HepG2 (cell line): ENCODE data around the gene CYP46A1.
"Not testable (repeated sequence)": the region's sequence is repeated elsewhere in the genome, so short reads cannot be mapped to it uniquely, and the experiment has no call there.

ENCODE experiments used
- ETV6 ChIP-seq: sonication (generic); formaldehyde crosslinking; conservative IDR thresholded peaks from 2 replicates; pipeline ENCODE4 v1.4.0; 2020; ENCODE audit warnings: missing genetic modification reagents
- EZH2 ChIP-seq: conservative IDR thresholded peaks from 2 replicates; pipeline ENCODE4 v1.6.1; 2012; ENCODE audit warnings: mild to moderate bottlenecking, low read depth, low read length, moderate library complexity
- MYC ChIP-seq: sonication (generic); formaldehyde crosslinking; IDR thresholded peaks from 2 replicates; pipeline ENCODE4 v1.9.0; 2021; ENCODE audit warnings: missing genetic modification reagents, borderline replicate concordance
- POLR2A ChIP-seq, 2 experiments: IDR thresholded peaks; 2 replicates each; pipeline ENCODE4 v1.6.1; 2011; ENCODE audit warnings: low read depth in 2 of 2, low read length in 2 of 2, mild to moderate bottlenecking in 1 of 2, moderate library complexity in 1 of 2; ENCODE audit not compliant: insufficient read depth in 1 of 2
- RNF2 ChIP-seq: fragments of 450-650 bp; conservative IDR thresholded peaks from 2 replicates; pipeline ENCODE4 v1.6.1; 2016; ENCODE audit warnings: low read depth
- SRF ChIP-seq: IDR thresholded peaks from 2 replicates; pipeline ENCODE4 v1.6.1; 2011; ENCODE audit warnings: mild to moderate bottlenecking, low read depth, low read length, moderate library complexity
- SRSF1 ChIP-seq: fragments of 200-400 bp; formaldehyde crosslinking; optimal IDR thresholded peaks from 2 replicates; pipeline ENCODE3; 2017; ENCODE audit warnings: mild to moderate bottlenecking, low read depth, low read length, moderate library complexity
- SUZ12 ChIP-seq: fragments of 150-350 bp; IDR thresholded peaks from 2 replicates; pipeline ENCODE4 v1.6.1; 2014; ENCODE audit warnings: low read depth, low read length
- TCF7 ChIP-seq: sonication (generic); IDR thresholded peaks from 2 replicates; pipeline ENCODE4 v1.6.1; 2016; ENCODE audit warnings: antibody characterized with exemption, low read depth
- ZNF7 ChIP-seq: IDR thresholded peaks from 2 replicates; pipeline ENCODE4 v1.6.1; 2016; ENCODE audit warnings: missing biosample characterization, missing genetic modification reagents
- TF ChIP-seq, protein P1 (sequence below): sonication (generic); formaldehyde crosslinking; IDR thresholded peaks from 2 replicates; pipeline ENCODE4 v1.5.0; 2020; ENCODE audit warnings: mild to moderate bottlenecking, missing genetic modification reagents, moderate library complexity
- TF ChIP-seq, protein P2 (sequence below): sonication (generic); formaldehyde crosslinking; IDR thresholded peaks from 2 replicates; pipeline ENCODE4 v1.8.1; 2023; ENCODE audit warnings: missing genetic modification reagents, inconsistent platforms, borderline replicate concordance

DNA sequence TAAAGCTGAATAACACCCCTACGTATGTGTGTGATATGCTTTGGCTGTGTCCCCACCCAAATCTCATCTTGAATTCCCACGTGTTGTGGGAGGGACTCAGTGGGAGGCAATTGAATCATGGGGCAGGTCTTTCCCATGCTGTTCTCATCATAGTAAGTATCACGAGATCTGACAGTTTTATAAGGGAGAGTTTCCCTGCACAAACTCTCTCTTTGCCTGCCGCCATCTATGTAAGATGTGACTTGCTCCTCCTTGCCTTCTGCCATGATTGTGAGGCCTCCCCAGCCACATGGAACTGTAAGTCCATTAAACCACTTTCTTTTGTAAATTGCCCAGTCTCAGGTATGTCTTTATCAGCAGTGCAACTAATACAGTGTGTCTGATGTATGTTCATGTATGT is 78.8 kb downstream of the CYP46A1 start:
- not testable (repeated sequence) for TF ChIP-seq ZNF7 (CRISPR knock-in tag); SUZ12; EZH2; SRSF1; SRF; RNF2; POLR2A (IDR thresholded peaks at IDR 0.05; ENCODE audit: insufficient read depth in 1 of 2, low read depth in 2 of 2, low read length in 2 of 2); MYC (CRISPR knock-in tag); TCF7; ETV6 (CRISPR knock-in tag)
- TF ChIP-seq, protein P1, sequence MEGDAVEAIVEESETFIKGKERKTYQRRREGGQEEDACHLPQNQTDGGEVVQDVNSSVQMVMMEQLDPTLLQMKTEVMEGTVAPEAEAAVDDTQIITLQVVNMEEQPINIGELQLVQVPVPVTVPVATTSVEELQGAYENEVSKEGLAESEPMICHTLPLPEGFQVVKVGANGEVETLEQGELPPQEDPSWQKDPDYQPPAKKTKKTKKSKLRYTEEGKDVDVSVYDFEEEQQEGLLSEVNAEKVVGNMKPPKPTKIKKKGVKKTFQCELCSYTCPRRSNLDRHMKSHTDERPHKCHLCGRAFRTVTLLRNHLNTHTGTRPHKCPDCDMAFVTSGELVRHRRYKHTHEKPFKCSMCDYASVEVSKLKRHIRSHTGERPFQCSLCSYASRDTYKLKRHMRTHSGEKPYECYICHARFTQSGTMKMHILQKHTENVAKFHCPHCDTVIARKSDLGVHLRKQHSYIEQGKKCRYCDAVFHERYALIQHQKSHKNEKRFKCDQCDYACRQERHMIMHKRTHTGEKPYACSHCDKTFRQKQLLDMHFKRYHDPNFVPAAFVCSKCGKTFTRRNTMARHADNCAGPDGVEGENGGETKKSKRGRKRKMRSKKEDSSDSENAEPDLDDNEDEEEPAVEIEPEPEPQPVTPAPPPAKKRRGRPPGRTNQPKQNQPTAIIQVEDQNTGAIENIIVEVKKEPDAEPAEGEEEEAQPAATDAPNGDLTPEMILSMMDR = not testable (repeated sequence)
- TF ChIP-seq, protein P2, sequence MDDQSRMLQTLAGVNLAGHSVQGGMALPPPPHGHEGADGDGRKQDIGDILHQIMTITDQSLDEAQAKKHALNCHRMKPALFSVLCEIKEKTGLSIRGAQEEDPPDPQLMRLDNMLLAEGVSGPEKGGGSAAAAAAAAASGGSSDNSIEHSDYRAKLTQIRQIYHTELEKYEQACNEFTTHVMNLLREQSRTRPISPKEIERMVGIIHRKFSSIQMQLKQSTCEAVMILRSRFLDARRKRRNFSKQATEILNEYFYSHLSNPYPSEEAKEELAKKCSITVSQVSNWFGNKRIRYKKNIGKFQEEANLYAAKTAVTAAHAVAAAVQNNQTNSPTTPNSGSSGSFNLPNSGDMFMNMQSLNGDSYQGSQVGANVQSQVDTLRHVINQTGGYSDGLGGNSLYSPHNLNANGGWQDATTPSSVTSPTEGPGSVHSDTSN (CRISPR knock-in tag) = not testable (repeated sequence)
